HepG2 (cell line): ENCODE measurements around the gene OR51D1. TPM values are rescaled to one million over a fixed set of nuclear protein-coding genes. Genes with fewer than 3 reads are reported as not detected.

Experiments used
- ATAC-seq: fragments of 200-7000 bp; cut with Tn5 transposase; 3 replicates; pipeline ENCODE4 v1.9.1; 2020; ENCODE audit warnings: mild to moderate bottlenecking, moderate library complexity
- BruUV-seq: library from RNA; stranded (reverse); fragments of 400-500 nt; replicated peaks from 2 replicates; lab custom pipeline; 2021; lab: Mats Ljungman, UMichigan
- CTCF ChIA-PET: fragments of 300-600 bp; formaldehyde crosslinking; extraction: SDS; loops from one replicate; lab custom pipeline; 2021; ENCODE audit warnings: low total read pairs, inconsistent platforms, low intra/inter-chr PET ratio; lab: Yijun Ruan, JAX
- POLR2A ChIA-PET: fragments of 350-600 bp; sonication (Branson Sonifier 250); formaldehyde crosslinking; loops from one replicate; lab custom pipeline; 2020; ENCODE audit warnings: antibody characterized with exemption, inconsistent platforms; lab: Yijun Ruan, JAX
- DNase-seq: peaks from one replicate; pipeline ENCODE4 v3.0.0-alpha.2; 2015; ENCODE audit warnings: low spot score
- FAIRE-seq: peaks from 3 replicates; lab custom pipeline; 2011; peaks lifted over from hg19 to GRCh38; lab: Jason Lieb, UNC
- H2AFZ ChIP-seq: one replicate; pipeline ENCODE4 v1.6.1; 2011; ENCODE audit warnings: low read length, inconsistent platforms
- H3K27ac ChIP-seq: fragments of 300-600 bp; 3 replicates; pipeline ENCODE4 v1.8.0; 2011; ENCODE audit warnings: mixed run types, mild to moderate bottlenecking, mixed read lengths, low read length, inconsistent platforms; ENCODE audit not compliant: insufficient read depth; ENCODE audit errors: extremely low read length
- H3K27me3 ChIP-seq, 2 experiments: fragments of 200-600 bp in 1 of 2; 2 replicates in 1 of 2; 3 replicates in 1 of 2; pipeline versions ENCODE4 v1.6.0 to v1.8.0; 2011; ENCODE audit warnings: low read length in 2 of 2, mild to moderate bottlenecking in 2 of 2, moderate library complexity in 2 of 2, inconsistent platforms in 1 of 2; ENCODE audit not compliant: insufficient read depth in 2 of 2, control insufficient read depth in 1 of 2
- H3K36me3 ChIP-seq, 2 experiments: fragments of 200-600 bp in 1 of 2; replicated peaks in 1 of 2; 2 replicates in 1 of 2; 3 replicates in 1 of 2; pipeline versions ENCODE4 v1.5.1 to v1.8.0; 2011; ENCODE audit warnings: low read length in 2 of 2, inconsistent platforms in 1 of 2; ENCODE audit not compliant: insufficient read depth in 2 of 2, control insufficient read depth in 1 of 2
- H3K4me1 ChIP-seq: 2 replicates; pipeline ENCODE4 v1.5.1; 2012; ENCODE audit warnings: low read length, inconsistent platforms; ENCODE audit not compliant: insufficient read depth
- H3K4me2 ChIP-seq: 2 replicates; pipeline ENCODE4 v1.6.0; 2011; ENCODE audit warnings: low read depth, low read length, inconsistent platforms
- H3K4me3 ChIP-seq, 3 experiments: fragments of 200-600 bp in 1 of 3; sonication (generic), shearing (Covaris generic) in 1 of 3; replicated peaks in 1 of 3; 2 replicates each; pipeline ENCODE4 v1.5.1; 2011 to 2016; ENCODE audit warnings: low read length in 3 of 3, inconsistent platforms in 2 of 3, low read depth in 2 of 3, mild to moderate bottlenecking in 2 of 3, control low read depth in 1 of 3, mixed read lengths in 1 of 3; ENCODE audit not compliant: insufficient read depth in 1 of 3
- H3K79me2 ChIP-seq: one replicate; pipeline ENCODE4 v1.6.1; 2011; ENCODE audit warnings: low read length, inconsistent platforms; ENCODE audit not compliant: insufficient read depth
- H3K9ac ChIP-seq: 2 replicates; pipeline ENCODE4 v1.6.0; 2011; ENCODE audit warnings: mild to moderate bottlenecking, low read depth, low read length, inconsistent platforms; ENCODE audit not compliant: insufficient read depth
- H3K9me3 ChIP-seq: 2 replicates; pipeline ENCODE4 v1.5.1; 2012; ENCODE audit warnings: mild to moderate bottlenecking, low read length
- H4K20me1 ChIP-seq: 2 replicates; pipeline ENCODE4 v1.6.0; 2011; ENCODE audit warnings: inconsistent platforms, mild to moderate bottlenecking, low read length, moderate library complexity; ENCODE audit not compliant: insufficient read depth
- BRF2 ChIP-seq: sonication (generic); formaldehyde crosslinking; IDR thresholded peaks from 2 replicates; pipeline ENCODE4 v1.8.1; 2022; ENCODE audit warnings: mild to moderate bottlenecking, missing genetic modification reagents
- NCOA2 ChIP-seq: sonication (generic); formaldehyde crosslinking; IDR thresholded peaks from 2 replicates; pipeline ENCODE4 v1.8.0; 2022; ENCODE audit warnings: inconsistent platforms
- ZBTB40 ChIP-seq, 2 experiments: fragments of 450-650 bp in 1 of 2; sonication (generic) in 1 of 2; formaldehyde crosslinking in 1 of 2; IDR thresholded peaks; 2 replicates each; pipeline versions ENCODE4 v1.6.1 to v1.8.0; 2016 to 2022; ENCODE audit warnings: antibody characterized with exemption in 1 of 2, mild to moderate bottlenecking in 1 of 2, missing genetic modification reagents in 1 of 2
- ZBTB7B ChIP-seq: sonication (generic); formaldehyde crosslinking; IDR thresholded peaks from 2 replicates; pipeline ENCODE4 v1.4.0; 2020; ENCODE audit warnings: missing genetic modification reagents
- ZNF772 ChIP-seq: sonication (generic); formaldehyde crosslinking; IDR thresholded peaks from 2 replicates; pipeline ENCODE4 v1.5.0; 2020; ENCODE audit warnings: mild to moderate bottlenecking, missing genetic modification reagents
- ZZZ3 ChIP-seq: sonication (generic); formaldehyde crosslinking; IDR thresholded peaks from 2 replicates; pipeline ENCODE4 v1.4.0; 2020; ENCODE audit warnings: missing genetic modification reagents, mild to moderate bottlenecking, borderline replicate concordance
- WGBS: methylation state at CpG from one replicate; pipeline ENCODE4 v1.1.6; 2017; ENCODE audit warnings: low lambda C conversion rate; 5-methylcytosine and 5-hydroxymethylcytosine counted together
- in situ Hi-C: cut with HindIII; loops from 2 replicates; pipeline ENCODE4 v1.10.0; 2017; ENCODE audit warnings: low pct_unique_long_range_greater_than_20kb; ENCODE audit not compliant: extremely low pct_ligation_motif_present
- intact Hi-C: fragments of 100-400 bp; cut with micrococcal nuclease; formaldehyde crosslinking; loops from one replicate; pipeline ENCODE4 v1.10.0; 2022; ENCODE audit not compliant: unreplicated experiment
- polyA plus RNA-seq, 8 experiments: library from polyadenylated mRNA; depleted of rRNA in 3 of 8; stranded (reverse) in 7 of 8; unstranded in 1 of 8; fragments of >200 nt; fragmentation: Illumina TruSeq in 4 of 8; extraction: Trizol in 4 of 8; gene quantifications; 2 replicates each; pipeline versions ENCODE4 v1.2.1 to v1.2.3, GENCODE V29; 2011 to 2016; ENCODE audit warnings: low read depth in 4 of 8, missing spikeins in 1 of 8, mixed read lengths in 1 of 8; ENCODE audit not compliant: insufficient read depth in 1 of 8
- total RNA-seq, 5 experiments: library from RNA; depleted of rRNA; stranded (reverse); fragments of >200 nt; fragmentation: Illumina TruSeq; extraction: Trizol; gene quantifications; 2 replicates each; pipeline ENCODE4 v1.2.3, GENCODE V29; 2016; ENCODE audit warnings: low read depth in 1 of 5

OR51D1 gene
- total and polyA plus RNA-seq, 2 of the 13 experiments (the other 11 are each of a cell fraction or from before 2014, with no cell fraction given) = not detected

- TF ChIP-seq ZBTB7B (CRISPR knock-in tag) (no peak), ZNF772 (CRISPR knock-in tag) (no peak)
These were observed 26.9 kb upstream of the OR51D1 start (continued) for GRCh38 chr11:4610258-4610935.

GRCh38 chr11:4611986-4612385 is 25.3 kb upstream of the OR51D1 start:
- H4K20me1 ChIP-seq = no peaks in the 10 kb centered on the region
- ATAC-seq = no peak
- in situ Hi-C loops (no loop called here), intact Hi-C loops (no loop called here)
- no peak for DNase-seq
- H3K9me3 ChIP-seq = no peaks in the 10 kb centered on the region
- POLR2A ChIA-PET = no interaction called here
- H2AFZ ChIP-seq = no peak overlapping the region
- no peaks in the 10 kb centered on the region for H3K79me2 ChIP-seq
- CTCF ChIA-PET = no interaction called here
- H3K27ac ChIP-seq = no peak overlapping the region
- no peak overlapping the region for H3K4me3 ChIP-seq
- no peak overlapping the region for H3K4me2 ChIP-seq
- no peaks in the 10 kb centered on the region for H3K4me1 ChIP-seq
- H3K36me3 ChIP-seq = no peaks in the 10 kb centered on the region
- H3K27me3 ChIP-seq = peaks cover 0 to 18% of the 10 kb centered on the region in 2 experiments; a peak in 1 of 5 replicates
- no peak overlapping the region for H3K9ac ChIP-seq
- 0% methylated on average over 2 of the region's 2 CpGs for WGBS
- FAIRE-seq = no peak
- no TSS peak for BruUV-seq
- TF ChIP-seq NCOA2 (CRISPR knock-in tag) (no peak), BRF2 (CRISPR knock-in tag) (no peak), ZZZ3 (CRISPR knock-in tag) (no peak), ZBTB40 (IDR thresholded peaks at IDR 0.05) (no peak), ZBTB40 (CRISPR knock-in tag; IDR thresholded peaks at IDR 0.05) (no peak)
- TF ChIP-seq, all 625 proteins: peak for 0
